Skeletal muscle tissue (tissue), 4 donors: ENCODE data around the gene JMJD1C. TPM values are rescaled to one million over a fixed set of nuclear protein-coding genes. Genes with fewer than 3 reads are reported as not detected.

Experiments
- H3K27ac ChIP-seq: one replicate; pipeline ENCODE4 v1.7.0; 2013; ENCODE audit warnings: mild to moderate bottlenecking, low read depth, low read length, inconsistent platforms
- H3K27me3 ChIP-seq, 3 donors: one replicate each; pipeline ENCODE4 v1.7.0; 2013; ENCODE audit warnings: low read length in 3 of 3; ENCODE audit not compliant: control insufficient read depth in 3 of 3, insufficient read depth in 3 of 3
- H3K36me3 ChIP-seq, 3 donors: one replicate each; pipeline ENCODE4 v1.7.0; 2013; ENCODE audit warnings: low read length in 3 of 3; ENCODE audit not compliant: control insufficient read depth in 3 of 3, insufficient read depth in 3 of 3
- H3K4me1 ChIP-seq, 3 donors: one replicate each; pipeline ENCODE4 v1.7.0; 2013; ENCODE audit warnings: low read length in 3 of 3, mild to moderate bottlenecking in 3 of 3; ENCODE audit not compliant: control insufficient read depth in 3 of 3, insufficient read depth in 3 of 3
- H3K4me3 ChIP-seq, 3 donors: one replicate each; pipeline ENCODE4 v1.7.0; 2013; ENCODE audit warnings: low read length in 3 of 3
- H3K9ac ChIP-seq, 3 donors: one replicate each; pipeline ENCODE4 v1.7.0; 2013; ENCODE audit warnings: low read length in 3 of 3, mild to moderate bottlenecking in 3 of 3, moderate library complexity in 2 of 3, low read depth in 1 of 3
- H3K9me3 ChIP-seq, 3 donors: one replicate each; pipeline ENCODE4 v1.7.0; 2013; ENCODE audit warnings: low read length in 3 of 3; ENCODE audit not compliant: control insufficient read depth in 3 of 3
- total RNA-seq: library from RNA; depleted of rRNA; stranded (reverse); fragments of >200 nt; gene quantifications from one replicate; pipeline ENCODE4 v1.2.3, GENCODE V29; 2014
- donor health status: Osteomylitis.

JMJD1C gene
- total RNA-seq, 1 donor from 2014 or later: 90.8 TPM

DNA sequence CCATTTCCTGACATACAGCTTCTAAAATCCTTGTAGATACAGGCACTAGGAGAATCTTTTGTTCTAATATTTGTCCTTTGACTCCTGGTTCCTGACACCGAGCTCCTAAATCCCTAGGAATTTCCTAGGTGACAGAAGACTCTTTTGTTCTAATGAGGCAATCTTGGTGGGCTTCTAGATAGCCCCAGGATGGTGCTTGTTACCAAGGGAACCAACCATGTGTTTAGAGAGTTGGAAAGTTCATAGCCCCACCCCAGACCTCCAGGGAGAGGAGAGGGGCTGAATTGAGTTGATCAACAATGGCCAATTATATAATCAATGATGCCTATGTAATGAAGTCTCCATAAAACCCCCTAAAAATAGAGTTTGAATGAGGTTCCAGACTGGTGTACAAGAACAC, 145.1 kb downstream of the JMJD1C start:
- Histone ChIP-seq H3K4me1 (no peaks in the 10 kb centered on the region), H3K27me3 (no peaks in the 10 kb centered on the region), H3K36me3 (no peaks in the 10 kb centered on the region), H3K9me3 (no peaks in the 10 kb centered on the region), H3K9ac (no peak overlapping the region), H3K4me3 (no peak overlapping the region), H3K27ac (no peak overlapping the region)

DNA sequence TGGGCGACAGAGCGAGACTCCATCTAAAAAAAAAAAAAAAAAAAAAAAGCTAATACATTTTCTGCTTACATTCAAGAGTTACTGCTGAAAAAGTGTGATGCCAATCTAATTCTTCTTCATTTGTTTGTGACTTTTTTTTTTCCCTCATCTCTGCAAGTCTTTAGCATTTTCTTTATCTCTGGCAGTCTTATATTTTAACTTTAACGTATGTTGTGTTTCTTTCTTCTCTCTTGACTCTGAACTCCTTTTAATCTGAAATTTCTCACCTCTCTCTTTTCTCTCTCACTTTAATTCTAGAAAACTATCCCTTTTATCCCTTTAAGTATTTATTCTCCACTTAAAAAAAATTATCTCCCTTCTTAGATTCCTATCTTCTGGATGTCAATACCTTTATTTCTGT, 146.5 kb downstream of the JMJD1C start:
- no peaks in the 10 kb centered on the region for H3K4me1 ChIP-seq
- H3K27me3 ChIP-seq: no peaks in the 10 kb centered on the region
- no peaks in the 10 kb centered on the region for H3K9me3 ChIP-seq
- no peak overlapping the region for H3K27ac ChIP-seq
- H3K36me3 ChIP-seq: no peaks in the 10 kb centered on the region
- no peak overlapping the region for H3K9ac ChIP-seq
- no peak overlapping the region for H3K4me3 ChIP-seq

DNA sequence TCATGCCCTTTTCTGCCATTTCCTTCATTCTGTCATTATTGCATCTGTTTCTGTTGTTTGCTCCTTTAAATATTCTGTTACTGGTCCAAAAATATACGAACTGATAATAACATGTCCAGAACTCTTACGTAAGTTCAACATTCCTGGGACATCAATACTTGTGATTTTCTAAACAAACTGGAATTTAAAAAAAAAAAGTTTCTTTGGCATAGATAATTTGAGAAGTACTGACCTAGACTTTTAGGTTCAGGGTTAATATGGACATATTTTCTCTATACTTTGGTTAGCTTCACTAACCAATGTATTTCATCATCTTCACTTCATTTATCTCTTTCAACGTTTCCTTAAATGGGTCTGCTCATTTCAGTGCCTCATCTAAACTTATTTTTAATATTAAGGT, 147.3 kb downstream of the JMJD1C start:
- Histone ChIP-seq H3K36me3 (no peaks in the 10 kb centered on the region), H3K27ac (no peak overlapping the region), H3K9me3 (no peaks in the 10 kb centered on the region), H3K9ac (no peak overlapping the region), H3K4me3 (no peak overlapping the region), H3K4me1 (no peaks in the 10 kb centered on the region), H3K27me3 (no peaks in the 10 kb centered on the region)

DNA sequence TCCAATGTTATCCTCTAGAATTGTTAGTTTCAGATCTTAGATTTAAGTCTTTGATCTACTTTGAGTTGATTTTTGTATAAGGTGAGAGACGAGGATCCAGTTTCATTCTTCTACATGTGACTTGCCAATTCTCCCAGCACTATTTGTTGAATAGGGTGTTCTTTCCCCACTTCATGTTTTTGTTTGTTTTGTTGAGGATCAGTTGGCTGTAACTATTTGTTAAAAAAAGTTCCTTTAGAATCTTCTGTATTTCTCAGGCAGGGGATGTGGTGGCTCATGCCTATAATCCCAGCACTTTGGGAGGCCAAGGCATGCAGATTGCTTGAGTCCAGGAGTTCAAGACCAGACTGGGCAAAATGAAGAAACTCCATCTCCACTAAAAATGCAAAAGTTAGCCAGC, 151.8 kb downstream of the JMJD1C start:
- Histone ChIP-seq H3K36me3 (no peaks in the 10 kb centered on the region), H3K27me3 (no peaks in the 10 kb centered on the region), H3K27ac (no peak overlapping the region)

DNA sequence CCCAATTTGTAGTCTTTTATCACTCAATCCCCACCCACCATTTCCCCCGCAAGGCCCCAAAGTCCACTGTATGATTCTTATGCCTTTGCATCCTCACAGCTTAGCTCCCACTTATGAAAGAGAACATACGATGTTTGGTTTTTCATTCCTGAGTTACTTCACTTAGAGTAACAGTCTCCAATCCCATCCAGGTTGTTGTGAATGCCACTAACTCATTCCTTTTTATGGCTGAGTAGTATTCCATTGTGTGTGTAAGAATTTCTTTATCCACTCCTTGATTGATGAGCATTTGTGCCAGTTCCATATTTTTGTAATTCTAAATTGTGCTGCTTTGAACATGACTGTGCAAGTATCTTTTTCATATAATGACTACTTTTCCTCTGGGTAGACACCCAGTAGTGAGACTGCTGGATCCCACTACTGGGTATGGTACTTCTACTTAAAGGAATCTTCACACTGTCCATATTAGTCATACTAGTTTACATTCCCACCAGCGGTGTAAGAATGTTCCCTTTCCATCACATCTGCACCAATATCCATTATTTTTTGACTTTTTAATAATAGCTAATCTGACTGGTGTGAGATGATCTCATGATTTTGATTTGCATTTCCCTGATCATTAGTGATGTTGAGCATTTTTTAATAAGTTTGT, 152.6 kb downstream of the JMJD1C start:
- no peaks in the 10 kb centered on the region for H3K9me3 ChIP-seq
- H3K36me3 ChIP-seq: no peaks in the 10 kb centered on the region
- H3K27ac ChIP-seq: no peak overlapping the region
- no peaks in the 10 kb centered on the region for H3K27me3 ChIP-seq
- peaks cover 0 to under 1% (median 0%) of the 10 kb centered on the region in 3 donors for H3K4me1 ChIP-seq
- no peak overlapping the region for H3K4me3 ChIP-seq
- H3K9ac ChIP-seq: no peak overlapping the region

More for the DNA sequence above, 151.8 kb downstream of the JMJD1C start:
- Histone ChIP-seq H3K9ac (no peak overlapping the region), H3K4me3 (no peak overlapping the region), H3K4me1 (no peaks in the 10 kb centered on the region), H3K9me3 (no peaks in the 10 kb centered on the region)

DNA sequence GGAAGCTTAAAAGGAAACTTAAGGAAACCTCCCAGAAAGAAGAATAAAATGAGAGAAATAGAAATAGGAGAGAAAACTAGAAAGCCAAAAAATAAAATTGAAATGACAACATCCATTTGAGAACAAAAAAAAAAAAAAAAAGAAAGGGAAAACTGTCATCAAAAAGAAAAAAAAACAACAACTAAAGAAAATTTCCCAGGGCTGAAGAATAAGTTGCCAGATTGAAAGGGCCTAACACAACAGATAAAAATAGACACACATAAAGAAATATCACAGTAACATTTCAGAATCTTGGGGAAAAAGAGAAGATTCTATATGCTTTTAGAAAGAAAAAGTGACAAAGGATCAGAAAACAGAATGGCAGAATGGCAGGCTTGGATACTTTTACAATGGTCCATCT, 157.1 kb downstream of the JMJD1C start:
- H3K9ac ChIP-seq: no peak overlapping the region
- no peaks in the 10 kb centered on the region for H3K27me3 ChIP-seq
- no peak overlapping the region for H3K4me3 ChIP-seq
- H3K27ac ChIP-seq: no peak overlapping the region
- no peaks in the 10 kb centered on the region for H3K36me3 ChIP-seq
- no peaks in the 10 kb centered on the region for H3K9me3 ChIP-seq
- H3K4me1 ChIP-seq: peaks cover 0 to 2% (median 0%) of the 10 kb centered on the region in 3 donors

DNA sequence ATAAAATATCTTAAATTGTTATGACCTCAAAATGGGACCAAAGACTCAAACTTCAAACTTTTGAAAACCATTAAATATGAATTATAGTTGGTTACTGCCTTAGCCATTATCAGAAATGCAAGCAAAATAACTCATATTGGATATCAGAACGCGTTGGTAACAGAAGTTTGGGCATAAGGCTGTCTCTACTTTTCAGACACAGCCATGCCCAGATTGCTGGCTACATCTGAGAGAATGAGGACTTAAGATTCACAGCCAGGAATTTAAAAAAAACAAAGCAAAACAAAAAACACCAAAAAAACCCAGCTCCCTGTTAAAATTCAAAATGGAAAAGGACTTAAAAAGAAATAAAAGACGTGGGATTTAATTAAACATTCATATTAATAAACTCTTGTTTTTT, 161.6 kb downstream of the JMJD1C start:
- Histone ChIP-seq H3K9ac (no peak overlapping the region), H3K4me3 (no peak overlapping the region), H3K27ac (no peak overlapping the region), H3K27me3 (no peaks in the 10 kb centered on the region), H3K9me3 (no peaks in the 10 kb centered on the region), H3K4me1 (peaks cover 0 to 5% (median 3%) of the 10 kb centered on the region in 3 donors), H3K36me3 (no peaks in the 10 kb centered on the region)

DNA sequence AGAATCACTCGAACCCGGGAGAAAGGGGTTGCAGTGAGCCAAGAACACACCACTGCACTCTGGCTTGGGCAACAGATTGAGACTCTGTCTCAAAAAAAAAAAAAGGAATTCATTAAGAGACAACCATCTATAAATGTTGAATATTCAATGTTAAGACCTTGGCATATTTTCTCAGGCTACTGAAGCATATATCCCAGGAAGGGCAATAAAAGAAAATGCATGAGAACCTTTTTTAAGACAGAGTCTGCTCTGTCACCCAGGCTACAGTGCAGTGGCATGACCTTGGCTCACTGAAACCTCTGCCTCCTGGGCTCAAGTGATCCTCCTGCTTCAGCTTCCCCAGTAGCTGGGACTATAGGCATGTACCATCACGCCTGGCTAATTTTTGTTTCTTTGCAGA, 165.0 kb downstream of the JMJD1C start:
- Histone ChIP-seq H3K36me3 (no peaks in the 10 kb centered on the region), H3K4me1 (peaks cover 0 to 9% (median 5%) of the 10 kb centered on the region in 3 donors), H3K9ac (no peak overlapping the region), H3K27ac (no peak overlapping the region), H3K4me3 (no peak overlapping the region), H3K9me3 (no peaks in the 10 kb centered on the region), H3K27me3 (no peaks in the 10 kb centered on the region)

DNA sequence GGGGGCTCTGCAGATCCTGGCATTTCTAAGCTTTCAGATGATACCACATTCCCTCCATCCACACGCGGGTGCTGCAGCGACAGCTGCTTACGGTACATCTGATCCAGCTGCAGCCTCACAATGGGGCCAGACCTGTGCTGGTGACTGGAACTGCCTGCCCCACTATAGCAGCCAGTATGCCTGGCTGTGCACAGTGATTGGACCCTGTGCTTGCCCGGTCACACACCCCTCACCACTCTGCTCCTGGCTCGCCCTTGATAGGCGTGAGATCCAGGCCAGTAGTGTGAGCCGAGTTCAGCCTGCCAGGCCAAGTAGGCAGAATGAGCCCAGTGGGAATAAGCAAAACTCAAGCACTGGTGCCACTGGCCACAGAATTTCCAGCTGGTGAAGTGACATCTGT, 167.8 kb downstream of the JMJD1C start:
- Histone ChIP-seq H3K4me3 (no peak overlapping the region), H3K27ac (no peak overlapping the region), H3K9me3 (no peaks in the 10 kb centered on the region), H3K9ac (no peak overlapping the region), H3K27me3 (no peaks in the 10 kb centered on the region), H3K4me1 (peaks cover 0 to 9% (median 5%) of the 10 kb centered on the region in 3 donors), H3K36me3 (no peaks in the 10 kb centered on the region)

DNA sequence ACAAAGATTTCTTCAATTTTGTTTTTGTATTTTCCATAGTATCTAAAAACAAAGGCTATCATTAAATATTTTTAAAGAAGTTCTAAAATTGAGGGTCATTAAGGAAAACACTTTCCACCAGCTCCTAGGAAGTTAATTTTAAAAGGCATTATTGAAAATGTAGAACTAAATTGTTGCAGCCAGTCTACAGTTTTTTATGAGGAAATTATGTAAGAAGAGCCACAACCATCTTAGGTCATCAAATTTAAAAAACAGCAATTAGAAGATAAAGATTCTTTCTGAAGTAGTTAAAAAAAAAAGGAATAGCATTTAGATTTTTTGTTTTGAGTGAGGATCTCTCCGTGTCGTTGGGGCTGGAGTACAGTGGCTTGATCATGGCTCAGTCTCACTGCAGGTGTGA, 171.0 kb downstream of the JMJD1C start:
- no peak overlapping the region for H3K9ac ChIP-seq
- no peak overlapping the region for H3K27ac ChIP-seq
- no peak overlapping the region for H3K4me3 ChIP-seq
- H3K27me3 ChIP-seq: no peaks in the 10 kb centered on the region
- H3K36me3 ChIP-seq: no peaks in the 10 kb centered on the region
- peaks cover 0 to 5% (median 2%) of the 10 kb centered on the region in 3 donors for H3K4me1 ChIP-seq
- H3K9me3 ChIP-seq: no peaks in the 10 kb centered on the region
